NCI-H1930 (cell line): ENCODE data around the gene SNAP29.
"Not testable (repeated sequence)": the region's sequence is repeated elsewhere in the genome, so short reads cannot be mapped to it uniquely, and the experiment has no call there.

Experiments
- DNase-seq, 2 experiments: peaks; one replicate each; lab custom pipeline; 2025; lab: John Stamatoyannopoulos, UW

Gene SNAP29

GRCh38 chr22:20930435-20930834, 71.6 kb downstream of the SNAP29 start:
- not testable (repeated sequence) for DNase-seq

- DNase-seq, result no peak
Observed at GRCh38 chr22:20931126-20931654, 72.4 kb downstream of the SNAP29 start.

- DNase-seq, result no peak
Observed at GRCh38 chr22:20933910-20934309, 75.1 kb downstream of the SNAP29 start.

DNA sequence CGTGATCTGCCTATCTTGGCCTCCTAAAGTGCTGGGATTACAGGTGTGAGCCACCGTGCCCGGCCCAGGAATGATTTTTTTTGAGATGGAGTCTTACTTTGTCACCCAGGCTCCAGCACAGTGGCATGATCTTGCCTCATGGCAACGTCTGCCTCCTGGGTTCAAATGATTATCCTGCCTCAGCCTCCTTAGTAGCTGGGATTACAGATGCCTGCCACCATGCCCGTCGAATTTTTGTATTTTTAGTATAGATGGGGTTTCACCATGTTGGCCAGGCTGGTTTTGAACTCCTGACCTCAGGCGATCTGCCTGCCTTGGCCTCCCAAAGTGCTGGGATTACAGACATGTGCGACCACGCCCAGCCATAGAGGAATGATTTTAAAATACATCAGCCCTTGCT, 76.2 kb downstream of the SNAP29 start:
- not testable (repeated sequence) for DNase-seq

DNA sequence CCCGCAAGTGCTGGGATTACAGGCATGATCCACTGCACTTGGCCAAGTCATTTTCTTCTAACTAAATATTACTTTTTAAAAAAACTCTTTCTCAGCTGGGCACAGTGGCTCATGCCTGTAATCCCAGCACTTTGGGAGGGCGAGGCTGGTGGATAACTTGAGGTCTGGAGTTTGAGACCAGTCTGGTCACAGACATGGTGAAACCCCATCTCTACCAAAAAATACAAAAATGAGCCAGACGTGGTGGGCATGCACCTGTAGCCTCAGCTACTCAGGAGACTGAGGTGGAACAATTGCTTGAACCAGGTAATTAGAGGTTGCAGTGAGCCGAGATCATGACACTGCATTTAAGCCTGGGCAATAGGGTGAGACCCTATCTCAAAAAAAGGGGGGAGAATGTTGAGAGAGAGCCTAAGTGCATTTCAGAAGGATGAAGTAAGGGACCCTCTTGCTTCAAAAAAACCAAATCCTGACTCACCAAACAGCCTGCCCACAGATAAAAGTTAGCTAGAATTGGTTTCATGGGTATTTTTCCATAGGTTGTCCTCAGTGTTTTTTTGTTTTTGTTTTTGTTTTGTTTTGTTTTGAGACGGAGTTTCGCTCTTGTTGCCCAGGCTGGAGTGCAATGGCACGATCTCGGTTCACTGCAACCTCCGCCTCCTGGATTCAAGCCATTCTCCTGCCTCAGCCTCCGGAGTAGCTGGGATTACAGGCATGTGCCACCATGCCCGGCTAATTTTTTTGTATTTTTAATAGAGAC, 77.2 kb downstream of the SNAP29 start:
- DNase-seq, result not testable (repeated sequence)

DNA sequence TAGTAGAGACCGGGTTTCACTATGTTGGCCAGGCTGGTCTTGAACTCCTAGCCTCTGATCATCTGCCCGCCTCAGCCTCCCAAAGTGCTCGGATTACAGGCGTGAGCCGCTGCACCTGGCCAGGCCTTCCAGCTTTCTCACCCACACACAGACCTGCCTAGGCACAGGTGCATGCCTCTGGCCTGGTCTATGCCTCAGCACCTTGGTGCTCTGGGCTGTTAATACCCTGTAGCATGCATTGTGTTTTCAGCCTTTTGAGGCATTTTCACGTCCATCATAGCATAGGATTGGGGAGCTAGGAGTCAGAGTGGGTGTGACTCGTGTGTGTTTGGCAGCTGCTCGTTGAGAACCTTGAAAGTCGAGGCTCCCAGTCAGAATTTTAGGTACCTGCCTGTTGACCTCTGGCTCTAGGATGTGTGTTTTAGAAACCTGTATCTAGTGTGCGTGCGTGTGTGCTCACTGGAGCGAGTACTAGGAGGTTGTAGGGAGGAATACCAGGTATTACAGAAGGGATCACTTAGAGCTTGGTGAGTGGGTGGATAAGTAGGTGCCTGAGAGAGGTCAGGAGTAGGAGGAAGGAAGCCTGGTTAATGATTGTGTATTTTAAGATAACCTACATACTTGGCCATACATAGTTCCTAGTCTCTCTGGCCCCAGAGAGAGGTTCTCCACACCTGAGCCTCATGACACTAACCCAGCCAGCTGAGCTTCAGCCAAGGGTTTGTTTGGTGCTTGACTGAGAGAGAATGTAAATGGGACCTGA, 78.4 kb downstream of the SNAP29 start:
- no peak for DNase-seq

DNA sequence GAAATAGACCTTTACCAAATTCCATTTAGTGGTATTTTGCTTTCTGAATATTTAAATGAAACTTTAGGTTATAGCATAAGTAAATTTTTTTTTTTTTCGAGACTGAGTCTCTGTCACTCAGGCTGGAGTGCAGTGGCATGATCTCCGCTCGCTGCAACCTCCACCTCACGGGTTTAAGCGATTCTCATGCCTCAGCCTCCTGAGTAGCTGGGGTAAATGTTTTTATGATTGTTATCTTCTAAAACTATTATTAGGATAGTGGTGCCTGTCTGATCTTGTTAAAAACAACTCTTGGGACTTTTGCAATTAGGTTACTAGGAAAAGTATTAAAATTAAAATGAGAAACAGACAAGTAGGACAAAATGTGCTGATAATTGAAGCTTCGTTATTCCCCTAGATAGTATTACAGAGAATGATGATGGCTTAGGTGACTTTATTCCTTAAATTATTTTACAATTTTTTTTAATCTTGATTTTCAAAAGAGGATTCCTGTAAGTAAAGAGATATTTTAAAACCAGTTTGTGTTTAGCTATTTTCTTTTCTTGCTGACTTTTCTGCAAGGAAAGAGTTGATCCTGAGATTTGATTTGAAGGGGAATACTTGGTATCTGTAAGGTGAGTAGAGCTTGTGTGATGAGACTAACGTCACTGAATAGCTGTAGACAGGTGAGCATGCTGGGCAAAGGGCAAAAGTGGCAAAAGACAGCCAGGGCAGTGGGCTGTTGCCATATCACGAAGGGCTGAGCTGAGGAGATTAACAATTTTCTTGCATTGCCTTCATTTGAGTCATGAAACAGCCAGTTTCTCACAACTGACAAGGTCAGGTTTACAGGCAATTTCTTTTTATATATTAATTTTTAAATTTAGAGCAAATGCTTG, 79.2 kb downstream of the SNAP29 start:
- no peak for DNase-seq

GRCh38 chr22:20939457-20940185, 80.8 kb downstream of the SNAP29 start:
- DNase-seq, result not testable (repeated sequence)

- DNase-seq, result no peak
Observed at GRCh38 chr22:20940186-20940651, 81.4 kb downstream of the SNAP29 start.
